ENCODE measurements around the gene MGAT3.

MGAT3 gene

GRCh38 chr22:39526736-39527171 is 69.9 kb downstream of the MGAT3 start:
- peaks cover 25 to 89% (median 38%) of the 10 kb centered on the region in 3 donors for H3K36me3 ChIP-seq
- peaks cover 14 to 89% (median 73%) of the 10 kb centered on the region in 4 donors for H3K4me1 ChIP-seq
- TF ChIP-seq CTCF (IDR thresholded peaks at IDR 0.05): no peak
- intact Hi-C loops (cut with DNase I; ENCODE audit: low total_unique reads): loop anchor here (5.0 to 10.0 kb wide), 3 partner anchors 34 to 209 kb away; partner anchors contain the start of gene RPL3
- no peaks in the 10 kb centered on the region for H3K27me3 ChIP-seq
- DNase-seq: no peak
- no peaks in the 10 kb centered on the region for H3K9me3 ChIP-seq
- H3K27ac ChIP-seq: peak overlapping the region in 1 of 2 donors; percentile 46
- H3K4me3 ChIP-seq: no peak overlapping the region

GRCh38 chr22:39527481-39527961 is 70.7 kb downstream of the MGAT3 start:
- Histone ChIP-seq H3K4me1 (peaks cover 14 to 88% (median 71%) of the 10 kb centered on the region in 4 donors), H3K4me3 (no peak overlapping the region), H3K27ac (peak overlapping the region; percentile 46 to 47), H3K9me3 (no peaks in the 10 kb centered on the region), H3K27me3 (no peaks in the 10 kb centered on the region), H3K36me3 (peaks cover 17 to 81% (median 30%) of the 10 kb centered on the region in 3 donors)
- no peak for DNase-seq
- intact Hi-C loops (cut with DNase I; ENCODE audit: low total_unique reads): loop anchor here (5.0 to 10.0 kb wide), 3 partner anchors 35 to 210 kb away; partner anchors contain the start of gene RPL3
- no peak for TF ChIP-seq CTCF (IDR thresholded peaks at IDR 0.05)

GRCh38 chr22:39528080-39528661 is 71.4 kb downstream of the MGAT3 start:
- TF ChIP-seq CTCF (IDR thresholded peaks at IDR 0.05): no peak
- Histone ChIP-seq H3K4me1 (peaks cover 9 to 81% (median 66%) of the 10 kb centered on the region in 4 donors), H3K27ac (peak overlapping the region; percentile 46 to 47), H3K27me3 (no peaks in the 10 kb centered on the region), H3K9me3 (no peaks in the 10 kb centered on the region), H3K4me3 (peak overlapping the region in 1 of 2 donors; percentile 19), H3K36me3 (peaks cover 14 to 74% (median 24%) of the 10 kb centered on the region in 3 donors)
- DNase-seq: no peak
- intact Hi-C loops (cut with DNase I; ENCODE audit: low total_unique reads): loop anchor here (5.0 to 10.0 kb wide), 3 partner anchors 36 to 211 kb away; partner anchors contain the start of gene RPL3

- DNase-seq: peak; percentile 89 to 94
- Histone ChIP-seq H3K36me3 (peaks cover 14 to 67% (median 17%) of the 10 kb centered on the region in 3 donors), H3K9me3 (no peaks in the 10 kb centered on the region), H3K4me1 (peaks cover 9 to 75% (median 60%) of the 10 kb centered on the region in 4 donors), H3K4me3 (peak overlapping the region in 1 of 2 donors; percentile 19), H3K27ac (peak overlapping the region; percentile 47 to 51), H3K27me3 (no peaks in the 10 kb centered on the region)
- intact Hi-C loops (cut with DNase I; ENCODE audit: low total_unique reads): loop anchor here (5.0 to 10.0 kb wide), 3 partner anchors 37 to 212 kb away; partner anchors contain the start of gene RPL3
- TF ChIP-seq CTCF (IDR thresholded peaks at IDR 0.05): peak; percentile 96 to 98
These were observed 72.1 kb downstream of the MGAT3 start for GRCh38 chr22:39528681-39529486.

GRCh38 chr22:39529487-39529851 is 72.7 kb downstream of the MGAT3 start:
- no peak for TF ChIP-seq CTCF (IDR thresholded peaks at IDR 0.05)
- DNase-seq: no peak
- Histone ChIP-seq H3K36me3 (peaks cover 8 to 61% (median 11%) of the 10 kb centered on the region in 3 donors), H3K4me1 (peaks cover 9 to 71% (median 56%) of the 10 kb centered on the region in 4 donors), H3K27me3 (no peaks in the 10 kb centered on the region), H3K27ac (peak overlapping the region; percentile 47 to 51), H3K9me3 (no peaks in the 10 kb centered on the region), H3K4me3 (peak overlapping the region in 1 of 2 donors; percentile 19)
- intact Hi-C loops (cut with DNase I; ENCODE audit: low total_unique reads): loop anchor here (5.0 to 10.0 kb wide), 3 partner anchors 37 to 212 kb away; partner anchors contain the start of gene RPL3

Data from tibial artery (tissue), 4 donors.